Vagina (tissue), 2 donors: ENCODE results near the gene NFS1.

Experiments used
- POLR2A ChIP-seq, 2 donors: fragments of 450-650 bp; IDR thresholded peaks; one replicate each; pipeline ENCODE4 v1.6.1; 2017; ENCODE audit warnings: antibody characterized with exemption in 2 of 2, mild to moderate bottlenecking in 2 of 2, moderate library complexity in 2 of 2
- TF ChIP-seq, protein P1 (sequence below), 3 experiments: fragments of 450-650 bp in 2 of 3; fragments of 200-600 bp in 1 of 3; sonication (generic) in 1 of 3; IDR thresholded peaks; one replicate each; pipeline ENCODE4 v1.5.1; 2017 to 2019; ENCODE audit warnings: antibody characterized with exemption in 3 of 3, mild to moderate bottlenecking in 2 of 3, moderate library complexity in 2 of 3

DNA sequence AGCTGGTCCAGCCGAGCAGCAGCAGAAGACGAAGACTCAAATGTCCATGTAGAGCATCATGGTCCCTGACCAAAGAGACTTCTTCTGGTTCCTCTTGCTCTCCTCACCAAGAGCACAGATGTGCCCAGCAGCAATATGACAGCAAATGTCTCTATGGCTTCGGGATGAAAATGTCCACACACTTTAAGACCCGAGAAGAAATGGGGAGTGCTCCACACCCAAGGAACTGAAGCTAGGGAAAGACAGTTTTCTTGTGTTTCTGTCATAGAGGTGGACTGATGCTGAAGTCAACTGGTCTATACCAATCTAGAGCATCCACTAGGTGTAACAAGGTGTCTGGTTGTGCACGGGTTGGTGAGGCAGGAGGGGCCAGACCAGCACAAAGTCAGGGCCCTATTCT is 29.9 kb downstream of the NFS1 start:
- TF ChIP-seq, protein P1, sequence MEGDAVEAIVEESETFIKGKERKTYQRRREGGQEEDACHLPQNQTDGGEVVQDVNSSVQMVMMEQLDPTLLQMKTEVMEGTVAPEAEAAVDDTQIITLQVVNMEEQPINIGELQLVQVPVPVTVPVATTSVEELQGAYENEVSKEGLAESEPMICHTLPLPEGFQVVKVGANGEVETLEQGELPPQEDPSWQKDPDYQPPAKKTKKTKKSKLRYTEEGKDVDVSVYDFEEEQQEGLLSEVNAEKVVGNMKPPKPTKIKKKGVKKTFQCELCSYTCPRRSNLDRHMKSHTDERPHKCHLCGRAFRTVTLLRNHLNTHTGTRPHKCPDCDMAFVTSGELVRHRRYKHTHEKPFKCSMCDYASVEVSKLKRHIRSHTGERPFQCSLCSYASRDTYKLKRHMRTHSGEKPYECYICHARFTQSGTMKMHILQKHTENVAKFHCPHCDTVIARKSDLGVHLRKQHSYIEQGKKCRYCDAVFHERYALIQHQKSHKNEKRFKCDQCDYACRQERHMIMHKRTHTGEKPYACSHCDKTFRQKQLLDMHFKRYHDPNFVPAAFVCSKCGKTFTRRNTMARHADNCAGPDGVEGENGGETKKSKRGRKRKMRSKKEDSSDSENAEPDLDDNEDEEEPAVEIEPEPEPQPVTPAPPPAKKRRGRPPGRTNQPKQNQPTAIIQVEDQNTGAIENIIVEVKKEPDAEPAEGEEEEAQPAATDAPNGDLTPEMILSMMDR (IDR thresholded peaks at IDR 0.05): no peak
- no peak for TF ChIP-seq POLR2A (IDR thresholded peaks at IDR 0.05)
